Breast epithelium (tissue), 3 donors: Measurements from ENCODE around the gene PIGU.
"Not testable (repeated sequence)": the region's sequence is repeated elsewhere in the genome, so short reads cannot be mapped to it uniquely, and the experiment has no call there.

ENCODE experiments used
- POLR2A ChIP-seq: fragments of 450-650 bp; IDR thresholded peaks from one replicate; pipeline ENCODE4 v1.6.1; 2016; ENCODE audit warnings: antibody characterized with exemption, mild to moderate bottlenecking, moderate library complexity
- TF ChIP-seq, protein P1 (sequence below), 3 donors: fragments of 450-650 bp; IDR thresholded peaks; one replicate each; pipeline ENCODE4 v1.5.1; 2016 to 2017; ENCODE audit warnings: antibody characterized with exemption in 3 of 3, mild to moderate bottlenecking in 3 of 3, moderate library complexity in 3 of 3

DNA sequence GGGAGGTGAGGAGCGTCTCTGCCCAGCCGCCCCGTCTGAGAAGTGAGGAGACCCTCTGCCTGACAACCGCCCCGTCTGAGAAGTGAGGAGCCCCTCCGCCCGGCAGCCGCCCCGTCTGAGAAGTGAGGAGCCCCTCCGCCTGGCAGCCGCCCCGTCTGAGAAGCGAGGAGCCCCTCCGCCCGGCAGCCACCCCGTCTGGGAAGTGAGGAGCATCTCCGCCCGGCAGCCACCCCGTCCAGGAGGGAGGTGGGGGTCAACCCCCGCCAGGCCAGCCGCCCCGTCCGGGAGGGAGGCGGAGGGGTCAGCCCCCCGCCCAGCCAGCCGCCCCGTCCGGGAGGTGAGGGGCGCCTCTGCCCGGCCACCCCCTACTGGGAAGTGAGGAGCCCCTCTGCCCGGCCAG, 18.2 kb downstream of the PIGU start:
- TF ChIP-seq, protein P1, sequence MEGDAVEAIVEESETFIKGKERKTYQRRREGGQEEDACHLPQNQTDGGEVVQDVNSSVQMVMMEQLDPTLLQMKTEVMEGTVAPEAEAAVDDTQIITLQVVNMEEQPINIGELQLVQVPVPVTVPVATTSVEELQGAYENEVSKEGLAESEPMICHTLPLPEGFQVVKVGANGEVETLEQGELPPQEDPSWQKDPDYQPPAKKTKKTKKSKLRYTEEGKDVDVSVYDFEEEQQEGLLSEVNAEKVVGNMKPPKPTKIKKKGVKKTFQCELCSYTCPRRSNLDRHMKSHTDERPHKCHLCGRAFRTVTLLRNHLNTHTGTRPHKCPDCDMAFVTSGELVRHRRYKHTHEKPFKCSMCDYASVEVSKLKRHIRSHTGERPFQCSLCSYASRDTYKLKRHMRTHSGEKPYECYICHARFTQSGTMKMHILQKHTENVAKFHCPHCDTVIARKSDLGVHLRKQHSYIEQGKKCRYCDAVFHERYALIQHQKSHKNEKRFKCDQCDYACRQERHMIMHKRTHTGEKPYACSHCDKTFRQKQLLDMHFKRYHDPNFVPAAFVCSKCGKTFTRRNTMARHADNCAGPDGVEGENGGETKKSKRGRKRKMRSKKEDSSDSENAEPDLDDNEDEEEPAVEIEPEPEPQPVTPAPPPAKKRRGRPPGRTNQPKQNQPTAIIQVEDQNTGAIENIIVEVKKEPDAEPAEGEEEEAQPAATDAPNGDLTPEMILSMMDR (IDR thresholded peaks at IDR 0.05) = not testable (repeated sequence)
- not testable (repeated sequence) for TF ChIP-seq POLR2A
